GM19438 (cell line): ENCODE results near the gene HNRNPLL.

Experiments
- ATAC-seq: cut with Tn5 transposase; IDR thresholded peaks from one replicate; pipeline ENCODE4 v1.9.1; 2021; ENCODE audit warnings: low read depth; ENCODE audit not compliant: unreplicated experiment

The HNRNPLL gene

DNA sequence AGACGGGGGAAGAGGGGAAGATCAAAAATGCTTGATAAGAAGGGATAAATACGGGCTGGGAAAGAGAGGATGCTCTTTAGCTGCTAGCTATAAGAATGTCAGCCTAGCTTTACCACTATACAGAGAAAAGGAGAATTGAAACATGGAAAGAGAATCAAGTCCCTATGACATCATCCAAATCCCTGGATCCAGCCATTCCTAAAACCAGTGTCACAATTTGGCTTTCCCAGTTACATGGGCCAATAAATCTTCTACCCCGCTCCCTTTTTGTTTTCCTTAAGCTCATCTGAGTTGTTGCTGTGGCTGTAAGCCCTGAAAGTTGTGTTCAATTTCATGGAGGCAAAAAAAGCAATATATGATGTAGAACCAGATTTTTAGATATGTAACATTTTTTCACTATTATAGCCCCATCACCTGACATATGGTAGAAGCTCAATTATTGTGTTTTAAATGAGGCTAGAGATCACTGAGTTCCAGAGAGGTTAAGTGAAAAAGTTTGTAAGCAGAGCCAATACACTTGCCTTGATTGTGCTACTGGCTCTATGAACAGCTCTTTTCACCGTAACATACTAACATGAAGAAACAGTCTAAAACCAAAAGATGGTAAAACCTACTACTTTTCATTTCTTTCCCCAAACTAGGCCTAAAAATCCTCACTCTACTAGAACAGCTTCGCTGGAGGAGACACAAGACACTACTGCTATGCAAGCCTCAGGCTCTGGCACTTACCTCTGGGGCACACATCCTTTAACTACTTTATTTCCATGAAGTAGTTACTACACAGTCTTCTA is 4.3 kb downstream of the HNRNPLL start:
- ATAC-seq: no peak

DNA sequence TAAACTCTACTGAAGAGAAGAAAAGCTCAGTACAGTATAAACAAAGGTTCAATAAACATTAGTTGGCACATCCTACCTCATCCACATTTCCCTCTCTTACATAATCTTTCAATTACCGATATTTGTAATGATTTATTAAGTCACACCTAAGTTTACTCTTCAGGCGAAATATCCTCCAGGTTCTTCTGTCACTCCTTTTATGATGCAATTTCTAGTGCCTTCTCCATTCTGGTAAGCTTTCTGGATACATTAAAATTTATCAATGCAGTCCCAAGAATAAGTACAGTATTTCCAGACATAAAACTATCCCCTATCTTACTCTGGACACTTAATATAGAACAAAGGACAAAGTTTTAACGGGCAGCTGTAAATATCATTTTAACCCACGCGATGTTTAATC is 5.6 kb downstream of the HNRNPLL start:
- ATAC-seq: no peak

DNA sequence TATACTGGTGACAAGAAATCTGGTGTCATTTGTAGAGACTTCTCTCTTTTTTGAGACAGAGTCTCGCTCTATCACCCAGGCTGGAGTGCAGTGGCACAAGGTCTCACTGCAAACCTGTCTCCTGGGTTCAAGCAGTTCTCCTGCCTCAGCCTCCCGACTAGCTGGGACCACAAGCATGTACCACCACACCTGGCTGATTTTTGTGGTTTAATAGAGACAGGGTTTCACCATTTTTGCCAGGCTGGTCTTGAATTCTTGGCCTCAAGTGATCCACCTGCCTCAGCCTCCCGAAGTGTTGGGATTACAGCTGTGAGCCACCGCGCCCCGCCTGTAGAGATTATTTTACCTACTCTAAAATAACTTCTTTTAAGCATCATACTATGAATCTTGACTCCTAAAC is 6.5 kb downstream of the HNRNPLL start:
- ATAC-seq: no peak

DNA sequence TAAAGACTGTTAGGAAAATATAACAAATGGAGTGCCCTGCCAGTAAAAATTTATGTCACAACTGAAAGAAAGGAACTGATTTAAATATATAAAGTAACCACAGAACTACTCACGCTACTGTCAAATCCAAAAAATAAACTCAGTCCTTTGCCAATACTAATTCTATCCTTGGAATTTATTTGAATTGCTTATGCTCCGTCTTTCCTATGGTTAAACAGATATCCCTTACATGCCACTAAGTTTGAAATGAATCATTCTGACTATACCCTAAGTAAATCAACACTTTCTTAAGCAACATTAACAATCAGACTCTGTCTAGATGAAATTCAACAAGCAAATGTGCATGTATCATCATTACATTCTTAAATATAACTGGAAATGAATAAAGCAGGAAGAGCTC is 9.8 kb downstream of the HNRNPLL start:
- no peak for ATAC-seq

DNA sequence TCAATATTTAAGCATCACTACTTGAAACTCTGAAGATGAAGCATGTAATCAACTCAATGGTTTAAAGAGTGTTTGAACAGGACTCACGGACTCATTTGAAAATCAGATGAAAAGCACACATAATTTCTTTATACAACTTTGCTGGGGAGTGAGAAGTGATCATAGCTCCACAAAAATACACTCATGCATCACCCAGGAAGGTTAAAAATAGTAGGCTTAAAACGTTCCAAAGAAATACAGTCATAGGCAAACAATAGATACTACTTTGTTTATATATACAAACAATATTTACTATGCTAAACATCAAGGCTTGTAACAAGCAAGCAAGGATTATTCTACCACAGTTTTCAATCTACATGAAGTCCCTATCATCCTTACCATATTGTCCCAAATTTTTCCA is 11.6 kb downstream of the HNRNPLL start:
- no peak for ATAC-seq

DNA sequence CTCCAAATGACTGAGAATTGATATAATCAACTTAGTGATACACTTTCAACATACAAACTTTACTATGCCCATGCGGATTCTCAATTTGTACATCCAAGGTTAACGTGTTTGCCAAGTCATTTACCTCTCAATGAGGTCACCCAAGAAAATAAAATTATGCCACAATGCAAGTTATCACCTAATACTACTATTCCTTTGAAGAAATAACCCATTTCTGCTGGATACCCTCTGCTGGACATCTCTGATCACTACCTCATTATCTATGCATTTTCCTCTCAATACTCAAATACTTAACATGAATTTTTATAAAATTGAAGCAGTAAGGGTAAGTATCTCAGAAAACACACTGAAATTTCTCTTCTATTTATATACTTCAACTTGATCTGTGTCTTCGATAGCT is 12.7 kb downstream of the HNRNPLL start:
- no peak for ATAC-seq

DNA sequence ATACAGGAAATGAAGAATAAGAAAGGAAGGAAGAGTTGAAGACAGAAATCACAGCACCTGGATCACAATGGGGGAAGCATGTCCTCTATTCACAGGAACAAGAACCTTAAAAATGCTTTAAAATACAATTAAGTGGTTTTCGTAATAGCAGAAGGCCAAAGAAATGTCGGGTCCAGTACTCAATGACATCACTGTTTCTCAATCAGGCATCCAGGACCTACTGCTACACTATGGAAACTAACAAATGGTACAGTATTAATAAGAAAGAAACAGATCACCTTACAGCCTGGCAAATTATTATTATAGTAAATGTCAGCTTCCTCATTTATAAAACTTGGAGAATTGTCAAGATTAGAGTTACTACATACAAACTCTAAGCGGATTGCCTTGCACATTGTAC is 15.8 kb downstream of the HNRNPLL start:
- ATAC-seq: no peak

DNA sequence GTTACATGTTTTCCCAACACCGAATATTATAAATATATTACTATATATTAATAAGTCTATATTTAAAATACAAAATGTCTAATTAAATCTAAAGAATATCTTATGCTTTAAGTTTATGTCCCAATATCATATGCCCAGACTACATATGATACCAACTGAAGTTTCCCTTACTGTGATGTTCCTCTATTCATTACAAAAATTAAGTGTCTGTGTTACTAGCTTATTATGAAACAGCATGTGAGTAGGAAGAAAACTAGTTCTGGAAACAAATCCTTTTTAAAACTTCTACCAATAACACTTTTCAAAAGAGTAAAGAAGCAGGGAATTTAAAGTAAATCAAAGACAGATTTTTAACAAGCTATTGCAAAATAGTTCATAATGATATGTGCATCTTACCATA is 17.8 kb downstream of the HNRNPLL start:
- no peak for ATAC-seq

DNA sequence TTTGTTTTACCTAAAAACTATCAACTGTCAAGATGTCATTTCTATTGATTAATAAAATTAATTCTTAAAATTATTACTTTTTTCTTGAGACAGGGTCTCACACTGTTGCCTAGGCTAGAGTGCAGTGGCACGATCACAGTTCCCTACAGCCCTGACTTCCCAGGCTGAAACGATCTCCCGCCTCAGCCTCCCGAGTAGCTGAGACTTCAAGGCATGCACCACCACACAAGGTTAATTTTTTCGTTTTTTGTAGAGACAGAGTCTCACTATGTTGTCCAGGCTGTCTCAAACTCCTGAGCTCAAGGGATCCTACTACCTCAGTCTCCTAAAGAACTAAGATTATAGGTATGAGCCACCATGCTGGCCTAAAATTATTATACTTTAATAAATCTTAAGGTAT is 18.7 kb downstream of the HNRNPLL start:
- ATAC-seq: no peak

DNA sequence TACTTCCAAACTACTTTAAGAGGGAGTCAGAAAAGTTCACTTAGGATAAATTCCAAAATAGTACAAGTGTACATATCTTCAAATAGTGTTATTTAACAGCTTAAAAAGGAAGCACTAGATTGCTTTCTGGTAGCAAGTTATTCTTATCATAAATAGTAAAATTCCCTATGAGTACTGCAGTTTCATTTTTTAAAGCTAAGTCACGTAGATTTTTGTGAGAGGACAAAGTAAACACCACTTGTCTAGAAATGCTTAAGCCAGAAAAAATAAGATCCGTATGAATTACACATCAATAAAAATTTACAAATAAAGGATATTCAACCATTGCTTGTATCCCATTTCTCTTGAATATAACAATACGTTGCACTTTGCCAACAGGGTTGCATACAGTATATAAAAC is 19.2 kb downstream of the HNRNPLL start:
- no peak for ATAC-seq

DNA sequence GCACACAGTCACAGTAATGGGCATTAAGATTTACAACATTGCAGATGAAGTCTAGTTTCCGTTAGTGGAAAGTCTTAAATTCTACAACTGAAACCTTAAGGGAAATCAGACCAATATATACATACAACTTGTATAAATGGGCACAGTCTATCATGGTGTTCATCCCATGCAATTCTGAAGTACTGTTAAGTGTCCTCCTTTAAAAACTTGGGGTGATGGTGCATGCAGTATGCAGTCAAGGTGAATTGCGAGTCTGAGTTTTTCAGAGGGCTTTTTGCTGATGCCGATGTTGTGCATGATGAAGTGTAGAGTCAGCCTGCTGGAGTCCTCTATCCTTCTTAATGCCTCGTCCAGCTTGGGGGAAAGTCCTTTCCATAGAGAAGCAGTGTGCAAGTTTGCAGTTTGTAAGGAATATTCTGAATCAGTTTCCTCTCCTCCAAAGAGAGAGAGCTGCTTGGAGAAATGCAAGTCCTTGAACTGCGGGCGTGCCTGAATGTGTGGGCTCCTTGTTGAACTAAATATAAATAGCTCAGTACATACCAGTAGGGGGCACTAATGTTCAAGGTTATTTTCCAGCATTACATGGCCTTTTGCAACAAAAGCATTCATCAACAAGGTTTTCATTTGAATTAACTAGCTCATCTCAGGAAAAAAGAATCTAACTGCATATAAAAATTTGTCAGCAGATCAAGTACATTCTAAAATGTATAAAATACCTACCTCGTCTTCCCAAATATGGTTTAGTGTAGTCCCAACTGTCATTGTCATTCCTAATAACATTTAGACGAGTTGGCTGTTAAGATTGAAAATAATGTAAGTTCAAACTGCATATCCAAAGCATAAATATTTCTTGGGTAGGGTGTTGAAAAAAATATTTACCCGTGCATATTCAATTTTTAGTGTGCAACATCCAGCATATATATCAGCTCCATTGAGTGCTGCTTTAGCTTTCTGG is 21.3 kb downstream of the HNRNPLL start:
- ATAC-seq: no peak

DNA sequence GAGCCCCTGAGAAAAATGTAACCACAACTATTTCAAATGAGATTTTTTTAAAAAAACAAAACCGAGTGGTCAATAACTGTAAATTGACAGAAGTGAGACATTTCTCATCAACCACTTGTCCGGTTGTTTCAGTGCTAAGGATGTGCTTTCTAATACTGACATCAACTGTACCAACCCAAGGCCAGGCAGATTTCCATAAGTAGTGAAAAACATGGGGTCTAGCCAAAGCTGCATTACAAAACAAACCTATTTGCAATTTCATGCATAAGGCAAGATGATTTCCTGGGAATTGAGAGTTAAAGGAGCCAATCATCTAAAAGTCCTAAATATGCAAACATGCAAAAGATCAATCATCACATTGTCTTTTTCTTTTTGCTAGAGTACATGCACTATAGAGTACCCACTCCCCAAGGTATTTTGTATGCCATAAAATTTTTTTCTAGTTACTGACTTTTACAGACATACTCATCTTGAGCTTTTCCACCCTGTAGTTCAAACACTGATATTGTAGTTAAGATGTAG is 22.6 kb downstream of the HNRNPLL start:
- ATAC-seq: no peak

DNA sequence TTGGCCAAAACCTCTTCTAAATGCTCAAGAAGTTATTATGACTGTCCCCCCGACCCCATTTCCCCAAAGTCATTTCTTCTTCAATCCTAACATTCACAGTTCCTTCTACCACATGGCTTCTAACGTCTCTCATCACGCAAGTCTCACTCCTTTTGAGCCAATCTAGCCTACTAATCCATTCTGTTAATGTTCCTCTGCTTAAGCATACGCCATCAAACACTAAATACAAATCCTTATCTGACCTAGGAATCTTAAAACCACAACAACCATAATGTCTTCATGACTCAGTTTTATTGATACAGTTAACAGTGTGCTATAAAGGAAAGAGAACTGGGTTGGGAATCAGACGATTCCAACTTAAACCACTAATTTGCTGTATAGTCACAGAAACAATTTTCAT is 23.9 kb downstream of the HNRNPLL start:
- no peak for ATAC-seq

DNA sequence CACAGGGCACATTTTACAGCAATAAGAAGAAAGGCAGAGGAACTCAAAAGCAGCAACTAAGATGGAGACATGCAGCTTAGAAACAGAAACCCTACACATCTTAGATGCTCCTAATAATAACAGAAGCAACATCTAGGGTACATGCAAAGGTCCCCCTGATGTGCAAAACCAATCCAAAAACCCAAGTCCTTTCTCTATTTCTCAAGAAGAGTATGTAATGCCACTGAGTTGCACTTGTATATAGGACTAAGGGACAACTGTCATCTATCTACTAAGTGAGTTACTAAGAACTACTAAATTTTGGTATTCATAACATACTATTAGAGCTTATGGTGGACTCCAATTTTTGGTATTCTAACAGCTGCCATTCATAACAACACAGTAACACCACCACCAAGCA is 28.4 kb downstream of the HNRNPLL start:
- ATAC-seq: no peak

DNA sequence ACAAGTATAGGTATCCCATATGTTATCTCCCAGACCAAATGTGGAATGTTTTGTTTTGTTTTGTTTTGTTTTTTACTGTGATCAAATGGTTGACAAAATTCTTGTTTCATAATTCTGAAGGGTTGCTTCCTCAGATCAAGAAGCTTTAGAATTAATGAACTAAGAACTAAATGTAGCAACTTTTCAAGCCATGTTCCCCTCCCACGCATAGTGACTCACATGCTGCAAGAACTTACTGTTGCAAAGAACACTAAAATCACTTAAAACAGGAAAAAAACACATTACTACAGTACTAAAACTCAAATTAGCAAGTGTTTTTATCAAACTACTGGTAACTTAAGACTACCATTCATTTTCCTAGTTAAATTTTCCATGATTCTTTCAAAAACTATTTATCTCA is 30.6 kb downstream of the HNRNPLL start:
- ATAC-seq: no peak

DNA sequence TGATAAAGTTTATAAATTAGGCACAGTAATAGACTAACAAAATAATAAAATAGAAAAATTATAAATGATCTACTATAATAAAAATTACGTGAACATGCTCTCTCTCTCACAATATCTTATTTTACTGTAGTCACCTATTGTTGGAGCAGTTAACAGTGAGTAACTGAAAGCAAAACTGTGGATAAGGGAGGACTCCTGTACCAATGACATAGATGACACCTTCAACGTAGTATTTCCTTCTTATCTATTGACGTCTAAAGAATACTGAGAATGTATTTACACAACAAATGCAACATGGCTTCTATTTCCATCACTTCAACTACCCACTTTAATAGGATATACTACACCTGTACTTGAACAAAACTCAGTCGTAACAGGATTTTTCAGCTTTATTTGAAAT is 31.5 kb downstream of the HNRNPLL start:
- ATAC-seq: no peak

DNA sequence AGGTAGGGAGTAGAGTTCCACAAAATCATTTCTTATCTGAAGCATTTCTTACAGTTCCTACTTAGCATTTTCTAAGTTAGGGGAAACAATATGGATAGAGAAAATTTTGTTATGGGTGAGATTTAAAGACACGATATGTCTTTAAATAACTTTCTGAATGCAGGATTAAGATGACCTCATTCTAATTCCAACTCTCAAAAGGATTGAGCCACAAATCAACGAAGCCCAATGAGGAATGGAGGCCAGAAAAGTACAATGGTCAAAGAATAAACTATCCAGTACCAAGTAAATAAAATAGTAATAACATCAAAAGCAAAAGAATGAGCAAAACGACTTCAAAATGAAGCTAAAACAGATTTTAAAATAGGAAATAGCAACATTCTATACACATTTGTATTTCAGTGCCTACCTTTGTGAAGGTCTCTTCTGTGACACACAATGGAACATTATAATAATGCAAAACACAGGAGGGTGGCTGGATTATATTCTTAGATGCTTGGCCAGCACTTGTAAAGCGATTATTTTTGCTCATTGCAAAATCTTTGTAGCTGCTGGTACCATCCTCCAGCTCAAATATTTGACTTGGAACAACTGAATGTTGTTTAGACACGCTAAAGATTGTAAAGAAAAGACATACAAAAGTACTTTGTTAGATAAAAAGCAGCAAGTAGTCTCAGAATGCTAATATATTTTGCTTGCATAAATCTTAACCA is 33.8 kb downstream of the HNRNPLL start:
- ATAC-seq: no peak

DNA sequence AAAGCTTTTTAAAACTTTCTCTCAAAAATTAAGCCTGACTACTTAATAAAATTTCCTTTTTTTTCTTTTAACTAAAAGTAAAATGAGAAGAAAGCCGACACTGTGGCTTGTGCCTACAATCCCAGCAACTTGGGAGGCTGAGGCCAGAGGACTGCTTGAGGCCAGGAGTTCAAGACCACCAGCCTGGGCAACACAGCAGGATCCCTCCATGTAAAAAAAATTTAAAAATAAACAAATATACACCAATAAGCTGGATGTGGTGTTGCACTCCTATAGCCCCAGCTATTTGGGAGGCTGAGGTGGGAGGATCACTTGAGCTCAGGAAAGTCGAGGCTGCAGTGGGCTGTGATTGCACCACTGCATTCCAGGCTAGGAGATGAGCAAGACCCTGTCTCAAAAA is 37.4 kb downstream of the HNRNPLL start:
- ATAC-seq: no peak

DNA sequence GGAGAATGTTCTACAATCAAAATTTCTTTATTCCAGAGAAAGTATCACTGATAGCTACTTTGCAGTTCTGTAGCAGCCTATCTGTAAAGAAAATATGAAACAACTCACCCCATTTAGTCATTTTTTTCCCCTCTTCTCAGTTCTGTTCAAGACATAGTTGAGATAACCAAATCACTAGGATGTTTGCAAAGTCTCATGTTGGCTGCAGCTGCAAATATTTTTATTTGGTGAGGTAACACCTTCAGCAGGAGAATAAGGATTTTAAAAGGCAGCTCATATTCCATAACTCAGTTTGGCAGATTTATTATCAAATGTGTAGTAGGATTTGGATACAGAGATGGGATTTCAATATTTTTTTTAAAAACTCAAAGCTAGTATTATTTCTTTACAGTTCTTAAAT is 41.0 kb downstream of the HNRNPLL start:
- ATAC-seq: no peak

DNA sequence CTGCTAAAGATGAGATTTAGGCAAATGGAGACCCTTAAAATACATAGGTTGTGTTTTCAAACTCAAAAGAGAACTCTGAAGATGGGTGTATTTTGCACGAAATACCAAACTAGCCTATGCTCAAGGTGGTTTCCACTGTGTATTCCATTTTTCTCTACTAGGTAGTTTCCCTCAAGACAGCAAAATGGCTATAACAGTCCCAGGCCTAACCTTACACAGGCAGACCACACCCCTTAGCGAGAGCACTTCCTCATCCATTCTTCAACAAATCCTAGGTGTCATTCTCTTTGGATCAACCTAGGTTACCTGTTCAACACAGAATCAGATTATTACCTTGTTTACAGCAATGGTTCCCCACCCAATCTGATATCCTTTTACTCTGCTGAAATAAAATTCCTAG is 42.6 kb downstream of the HNRNPLL start:
- no peak for ATAC-seq

DNA sequence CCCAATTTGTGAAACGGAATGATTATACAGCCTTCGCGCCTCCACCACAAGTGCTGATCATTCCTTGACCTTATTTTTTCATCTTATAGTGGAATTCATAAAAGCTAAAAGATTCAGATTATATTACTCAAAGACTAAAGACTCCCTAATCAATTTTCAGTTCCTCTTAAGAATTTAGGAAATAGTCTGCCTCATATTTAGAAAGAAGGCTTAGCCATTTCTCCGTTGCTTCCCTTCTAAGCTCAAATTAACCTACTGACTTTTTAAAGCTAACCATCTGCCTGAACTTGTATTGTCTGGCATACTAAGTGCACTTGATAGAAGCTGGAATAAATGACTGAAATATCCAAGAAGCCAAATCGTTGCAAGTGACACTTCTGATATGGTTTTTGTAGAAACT is 44.7 kb downstream of the HNRNPLL start:
- no peak for ATAC-seq
